T-cell (primary cell): ENCODE data around the gene IQSEC1. TPM values are rescaled to one million over a fixed set of nuclear protein-coding genes. Genes with fewer than 3 reads are reported as not detected.

Experiments used
- ATAC-seq, 4 experiments: fragments of 200-7000 bp in 3 of 4; fragments of 150-1000 bp in 1 of 4; cut with Tn5 transposase; replicated peaks in 1 of 4; 1 replicate in 3 of 4; 2 replicates in 1 of 4; pipeline ENCODE4 v1.10.0; 2021; ENCODE audit warnings: moderate library complexity in 3 of 4, mild to moderate bottlenecking in 2 of 4, moderate number of reproducible peaks in 1 of 4
- CTCF ChIA-PET, 2 donors: fragments of 300-600 bp; sonication (Branson Sonifier 250); formaldehyde crosslinking; loops; one replicate each; lab custom pipeline; 2022; ENCODE audit warnings: antibody characterized with exemption in 2 of 2; lab: Charles Lee
- POLR2A ChIA-PET, 2 donors: fragments of 300-600 bp; sonication (Branson Sonifier 250); formaldehyde crosslinking; loops; one replicate each; lab custom pipeline; 2022; ENCODE audit warnings: antibody characterized with exemption in 2 of 2; lab: Charles Lee
- DNase-seq, 35 experiments: peaks; one replicate each; pipeline versions ENCODE4 v3.0.0 to v3.0.0-alpha.2; 2013 to 2023
- H3K27ac ChIP-seq: one replicate; pipeline ENCODE4 v1.5.1; 2013; ENCODE audit warnings: low read length
- H3K27me3 ChIP-seq, 2 experiments: replicated peaks in 1 of 2; 1 replicate in 1 of 2; 2 replicates in 1 of 2; pipeline versions ENCODE4 v1.6.1 to v1.7.0; 2013; ENCODE audit warnings: low read length in 1 of 2, mixed read lengths in 1 of 2; ENCODE audit not compliant: control insufficient read depth in 2 of 2, insufficient read depth in 2 of 2; ENCODE audit errors: extremely low read depth in 1 of 2
- H3K36me3 ChIP-seq, 2 donors: 1 replicate in 1 of 2; 2 replicates in 1 of 2; pipeline versions ENCODE4 v1.6.1 to v1.7.0; 2013; ENCODE audit warnings: low read length in 1 of 2; ENCODE audit not compliant: control insufficient read depth in 2 of 2, insufficient read depth in 1 of 2; ENCODE audit errors: extremely low read depth in 1 of 2
- H3K4me1 ChIP-seq, 2 experiments: 1 replicate in 1 of 2; 2 replicates in 1 of 2; pipeline versions ENCODE4 v1.6.1 to v1.7.0; 2013; ENCODE audit warnings: low read length in 2 of 2, mixed read lengths in 1 of 2; ENCODE audit not compliant: insufficient read depth in 2 of 2, control insufficient read depth in 1 of 2; ENCODE audit errors: extremely low read depth in 1 of 2
- H3K4me3 ChIP-seq, 2 donors: 1 replicate in 1 of 2; 2 replicates in 1 of 2; pipeline versions ENCODE4 v1.5.1 to v1.7.0; 2013; ENCODE audit warnings: mild to moderate bottlenecking in 2 of 2, low read length in 1 of 2, moderate library complexity in 1 of 2; ENCODE audit not compliant: control insufficient read depth in 1 of 2; ENCODE audit errors: extremely low read depth in 1 of 2
- H3K9me3 ChIP-seq: 2 replicates; pipeline ENCODE4 v1.7.0; 2013
- H3K27ac Mint-ChIP-seq, 2 donors: one replicate each; pipeline ENCODE4 v1.8.0; 2020 to 2021; ENCODE audit warnings: mild to moderate bottlenecking in 2 of 2, mixed read lengths in 2 of 2
- H3K27me3 Mint-ChIP-seq, 2 donors: one replicate each; pipeline ENCODE4 v1.8.0; 2021 to 2022; ENCODE audit warnings: mixed read lengths in 2 of 2
- H3K36me3 Mint-ChIP-seq: one replicate; pipeline ENCODE4 v1.8.0; 2021; ENCODE audit warnings: mixed read lengths
- H3K4me1 Mint-ChIP-seq, 3 donors: one replicate each; pipeline ENCODE4 v1.8.0; 2020 to 2022; ENCODE audit warnings: mixed read lengths in 3 of 3, mild to moderate bottlenecking in 1 of 3
- H3K4me3 Mint-ChIP-seq, 3 donors: one replicate each; pipeline ENCODE4 v1.8.0; 2020 to 2022; ENCODE audit warnings: mild to moderate bottlenecking in 3 of 3, mixed read lengths in 3 of 3, moderate library complexity in 3 of 3
- H3K9me3 Mint-ChIP-seq, 3 donors: one replicate each; pipeline ENCODE4 v1.8.0; 2020 to 2022; ENCODE audit warnings: mixed read lengths in 3 of 3
- WGBS: methylation state at CpG from one replicate; pipeline ENCODE4 v1.1.5; 2013; ENCODE audit warnings: missing lambda C conversion rate; ENCODE audit not compliant: insufficient coverage; 5-methylcytosine and 5-hydroxymethylcytosine counted together
- total RNA-seq, 35 experiments: library from RNA in 6 of 35; stranded (reverse) in 6 of 35; fragments of 120-200 nt in 1 of 35; gene quantifications; one replicate each; pipeline versions ENCODE4 v1.2.1 to v1.2.4 and lab custom pipeline; 2013 to 2026

Gene IQSEC1
- total RNA-seq, 5 donors from 2014 or later (not counting 1 experiment from before 2014, with no cell fraction given) = 73.7 to 113 (median 86.9) TPM

- H3K4me1 ChIP-seq = no peaks in the 10 kb centered on the region
- WGBS = 98% methylated on average over 26 of the region's 28 CpGs
- Mint-ChIP-seq H3K36me3 (peaks cover 31% of the 10 kb centered on the region), H3K27me3 (no peaks in the 10 kb centered on the region), H3K4me3 (no peak overlapping the region), H3K9me3 (no peaks in the 10 kb centered on the region), H3K4me1 (peaks cover 0 to 2% (median 0%) of the 10 kb centered on the region in 3 donors), H3K27ac (no peak overlapping the region)
- no peak overlapping the region for H3K27ac ChIP-seq
- no peaks in the 10 kb centered on the region for H3K9me3 ChIP-seq
- ATAC-seq = no peak
- no peaks in the 10 kb centered on the region for H3K27me3 ChIP-seq
- no peak for DNase-seq
- H3K36me3 ChIP-seq = peaks cover 31 to 99% of the 10 kb centered on the region in 2 donors
- ChIA-PET CTCF (no interaction called here), POLR2A (no interaction called here)
- H3K4me3 ChIP-seq = no peak overlapping the region
These were observed 165.0 kb downstream of the IQSEC1 start for GRCh38 chr3:12908136-12908730.

GRCh38 chr3:12907729-12908128, 165.5 kb downstream of the IQSEC1 start:
- no peak overlapping the region for H3K4me3 ChIP-seq
- Mint-ChIP-seq H3K4me1 (peaks cover 0 to 2% (median 1%) of the 10 kb centered on the region in 3 donors), H3K27ac (no peak overlapping the region), H3K4me3 (no peak overlapping the region), H3K9me3 (no peaks in the 10 kb centered on the region), H3K36me3 (peaks cover 27% of the 10 kb centered on the region), H3K27me3 (no peaks in the 10 kb centered on the region)
- no peak for ATAC-seq
- no peaks in the 10 kb centered on the region for H3K27me3 ChIP-seq
- POLR2A ChIA-PET = no interaction called here
- 91% methylated on average over 8 of the region's 18 CpGs for WGBS
- H3K4me1 ChIP-seq = no peaks in the 10 kb centered on the region
- CTCF ChIA-PET = no interaction called here
- peaks cover 33 to 99% of the 10 kb centered on the region in 2 donors for H3K36me3 ChIP-seq
- H3K9me3 ChIP-seq = no peaks in the 10 kb centered on the region
- no peak overlapping the region for H3K27ac ChIP-seq
- no peak for DNase-seq

GRCh38 chr3:12907296-12907695, 165.9 kb downstream of the IQSEC1 start:
- Mint-ChIP-seq H3K9me3 (no peaks in the 10 kb centered on the region), H3K4me1 (peaks cover 0 to 2% (median 1%) of the 10 kb centered on the region in 3 donors), H3K27me3 (no peaks in the 10 kb centered on the region), H3K4me3 (no peak overlapping the region), H3K36me3 (peaks cover 30% of the 10 kb centered on the region), H3K27ac (no peak overlapping the region)
- ChIA-PET CTCF (no interaction called here), POLR2A (no interaction called here)
- no peak for ATAC-seq
- 98% methylated on average over 15 of the region's 16 CpGs for WGBS
- Histone ChIP-seq H3K27ac (no peak overlapping the region), H3K4me1 (no peaks in the 10 kb centered on the region), H3K27me3 (no peaks in the 10 kb centered on the region), H3K36me3 (peaks cover 32 to 98% of the 10 kb centered on the region in 2 donors), H3K9me3 (no peaks in the 10 kb centered on the region), H3K4me3 (no peak overlapping the region)
- DNase-seq = no peak

GRCh38 chr3:12906916-12907290, 166.3 kb downstream of the IQSEC1 start:
- peaks cover 31 to 98% of the 10 kb centered on the region in 2 donors for H3K36me3 ChIP-seq
- H3K9me3 ChIP-seq = no peaks in the 10 kb centered on the region
- no peaks in the 10 kb centered on the region for H3K9me3 Mint-ChIP-seq
- CTCF ChIA-PET = no interaction called here
- peaks cover 30% of the 10 kb centered on the region for H3K36me3 Mint-ChIP-seq
- no peak overlapping the region for H3K4me3 Mint-ChIP-seq
- no peak overlapping the region for H3K27ac Mint-ChIP-seq
- H3K27me3 ChIP-seq = no peaks in the 10 kb centered on the region
- H3K4me1 Mint-ChIP-seq = peaks cover 0 to 2% (median 1%) of the 10 kb centered on the region in 3 donors
- no peaks in the 10 kb centered on the region for H3K27me3 Mint-ChIP-seq
- no peaks in the 10 kb centered on the region for H3K4me1 ChIP-seq
- ATAC-seq (no peak), DNase-seq (no peak)
- no peak overlapping the region for H3K4me3 ChIP-seq
- POLR2A ChIA-PET = no interaction called here
- WGBS = 100% methylated on average over 3 of the region's 5 CpGs
- no peak overlapping the region for H3K27ac ChIP-seq

- CTCF ChIA-PET = no interaction called here
- no peak overlapping the region for H3K27ac ChIP-seq
- 97% methylated on average over 19 of the region's 20 CpGs for WGBS
- Mint-ChIP-seq H3K4me3 (no peak overlapping the region), H3K36me3 (peaks cover 30% of the 10 kb centered on the region), H3K9me3 (no peaks in the 10 kb centered on the region), H3K27ac (no peak overlapping the region), H3K4me1 (peaks cover 0 to 2% (median 1%) of the 10 kb centered on the region in 3 donors), H3K27me3 (no peaks in the 10 kb centered on the region)
- no peak overlapping the region for H3K4me3 ChIP-seq
- POLR2A ChIA-PET = no interaction called here
- peaks cover 29 to 98% of the 10 kb centered on the region in 2 donors for H3K36me3 ChIP-seq
- ATAC-seq (no peak), DNase-seq (no peak)
- no peaks in the 10 kb centered on the region for H3K4me1 ChIP-seq
- H3K9me3 ChIP-seq = no peaks in the 10 kb centered on the region
- no peaks in the 10 kb centered on the region for H3K27me3 ChIP-seq
These were observed 166.9 kb downstream of the IQSEC1 start for GRCh38 chr3:12906141-12906915.

GRCh38 chr3:12905316-12906071, 167.7 kb downstream of the IQSEC1 start:
- CTCF ChIA-PET = no interaction called here

More at GRCh38 chr3:12905316-12906071, 167.7 kb downstream of the IQSEC1 start:
- DNase-seq (no peak), ATAC-seq (no peak)
- no peaks in the 10 kb centered on the region for H3K9me3 Mint-ChIP-seq
- Histone ChIP-seq H3K4me1 (no peaks in the 10 kb centered on the region), H3K9me3 (no peaks in the 10 kb centered on the region), H3K36me3 (peaks cover 29 to 98% of the 10 kb centered on the region in 2 donors), H3K27me3 (no peaks in the 10 kb centered on the region), H3K27ac (no peak overlapping the region), H3K4me3 (no peak overlapping the region)
- peaks cover 30% of the 10 kb centered on the region for H3K36me3 Mint-ChIP-seq
- no peaks in the 10 kb centered on the region for H3K27me3 Mint-ChIP-seq
- WGBS = over 99% methylated on average over 19 of the region's 21 CpGs
- H3K4me3 Mint-ChIP-seq = no peak overlapping the region
- H3K4me1 Mint-ChIP-seq = peaks cover 0 to 2% (median 1%) of the 10 kb centered on the region in 3 donors
- no peak overlapping the region for H3K27ac Mint-ChIP-seq
- POLR2A ChIA-PET = no interaction called here
